ENCODE results near the gene SLC12A7. TPM values are rescaled to one million over a fixed set of nuclear protein-coding genes. Genes with fewer than 3 reads are reported as not detected.
"Not testable (repeated sequence)": the region's sequence is repeated elsewhere in the genome, so short reads cannot be mapped to it uniquely, and the experiment has no call there.

Gene SLC12A7
- total RNA-seq, 4 donors from 2014 or later = 4.6 to 49.8 (median 15.8) TPM

DNA sequence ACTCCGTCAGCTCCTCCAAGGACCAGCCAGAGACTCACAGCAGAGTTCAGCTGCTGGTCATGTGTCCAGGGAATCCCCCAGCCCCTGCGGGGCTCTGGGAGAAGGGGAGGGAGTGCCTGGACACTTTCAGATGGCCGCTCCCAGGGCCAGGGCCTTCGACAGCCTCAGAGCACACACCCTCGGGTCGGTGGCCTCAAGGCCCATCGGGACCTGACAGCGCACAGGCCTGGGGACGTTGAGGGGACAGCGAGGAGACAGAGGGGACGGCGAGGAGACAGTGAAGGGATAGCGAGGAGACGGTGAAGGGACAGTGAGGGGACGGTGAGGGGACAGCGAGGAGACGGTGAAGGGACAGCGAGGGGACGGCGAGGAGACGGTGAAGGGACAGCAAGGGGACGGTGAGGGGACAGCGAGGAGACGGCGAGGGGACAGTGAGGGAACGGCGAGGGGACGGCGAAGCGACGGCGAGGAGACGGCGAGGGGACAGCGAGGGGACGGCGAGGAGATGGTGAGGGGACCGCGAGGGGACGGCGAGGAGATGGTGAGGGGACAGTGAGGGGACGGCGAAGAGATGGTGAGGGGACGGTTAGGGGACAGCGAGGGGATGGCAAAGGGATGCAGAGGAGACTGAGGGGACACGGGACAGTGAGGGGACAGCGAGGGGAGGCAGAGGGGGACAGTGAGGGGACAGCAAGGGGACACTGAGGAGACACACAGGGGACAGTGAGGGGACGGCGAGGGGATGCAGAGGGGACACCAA lies 47.3 kb downstream of the SLC12A7 start:
- Histone ChIP-seq H3K4me1 (no peaks in the 10 kb centered on the region), H3K27ac (no peak overlapping the region), H3K4me3 (no peak overlapping the region), H3K27me3 (no peaks in the 10 kb centered on the region), H3K36me3 (no peaks in the 10 kb centered on the region), H3K9me3 (no peaks in the 10 kb centered on the region)
- intact Hi-C loops (cut with DNase I; ENCODE audit: low total_unique reads) = no loop called here
- TF ChIP-seq POLR2A (IDR thresholded peaks at IDR 0.05) = no peak
- TF ChIP-seq, protein P1, sequence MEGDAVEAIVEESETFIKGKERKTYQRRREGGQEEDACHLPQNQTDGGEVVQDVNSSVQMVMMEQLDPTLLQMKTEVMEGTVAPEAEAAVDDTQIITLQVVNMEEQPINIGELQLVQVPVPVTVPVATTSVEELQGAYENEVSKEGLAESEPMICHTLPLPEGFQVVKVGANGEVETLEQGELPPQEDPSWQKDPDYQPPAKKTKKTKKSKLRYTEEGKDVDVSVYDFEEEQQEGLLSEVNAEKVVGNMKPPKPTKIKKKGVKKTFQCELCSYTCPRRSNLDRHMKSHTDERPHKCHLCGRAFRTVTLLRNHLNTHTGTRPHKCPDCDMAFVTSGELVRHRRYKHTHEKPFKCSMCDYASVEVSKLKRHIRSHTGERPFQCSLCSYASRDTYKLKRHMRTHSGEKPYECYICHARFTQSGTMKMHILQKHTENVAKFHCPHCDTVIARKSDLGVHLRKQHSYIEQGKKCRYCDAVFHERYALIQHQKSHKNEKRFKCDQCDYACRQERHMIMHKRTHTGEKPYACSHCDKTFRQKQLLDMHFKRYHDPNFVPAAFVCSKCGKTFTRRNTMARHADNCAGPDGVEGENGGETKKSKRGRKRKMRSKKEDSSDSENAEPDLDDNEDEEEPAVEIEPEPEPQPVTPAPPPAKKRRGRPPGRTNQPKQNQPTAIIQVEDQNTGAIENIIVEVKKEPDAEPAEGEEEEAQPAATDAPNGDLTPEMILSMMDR (IDR thresholded peaks at IDR 0.05) = no peak
- no peak for DNase-seq

DNA sequence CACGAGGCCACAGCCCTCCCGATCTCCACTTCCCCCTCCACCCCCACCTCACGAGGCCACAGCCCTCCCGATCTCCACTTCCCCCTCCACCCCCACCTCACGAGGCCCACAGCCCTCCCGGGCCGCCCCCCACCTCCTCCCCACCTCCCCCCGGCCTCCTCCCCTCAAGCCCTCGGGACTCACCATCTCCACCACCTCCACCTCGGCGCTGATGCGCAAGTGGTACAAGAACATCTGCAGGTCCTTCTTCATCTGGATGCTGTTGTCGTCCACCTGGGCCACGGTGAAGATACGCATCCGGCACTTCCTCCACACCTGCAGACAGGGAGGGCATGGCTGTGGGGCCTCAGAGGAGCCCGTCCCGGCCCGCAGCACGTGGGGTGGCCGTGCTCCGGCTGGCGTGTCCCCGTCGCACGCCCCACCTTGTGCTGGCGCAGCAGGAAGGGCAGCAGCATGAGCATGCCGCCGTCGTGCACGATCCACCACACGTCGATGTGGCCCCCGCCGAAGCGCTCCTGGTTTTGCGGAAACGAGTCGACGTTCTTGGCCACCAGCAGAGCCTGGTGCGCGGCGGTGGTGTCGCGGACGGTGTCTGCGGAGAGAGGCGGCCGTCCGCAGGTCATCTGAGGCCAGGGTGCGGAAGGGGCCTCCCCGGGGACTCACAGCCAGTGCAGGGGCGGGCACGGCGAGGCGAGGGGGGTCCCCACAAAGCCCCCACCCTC lies 48.0 kb downstream of the SLC12A7 start:
- H3K9me3 ChIP-seq = no peaks in the 10 kb centered on the region

DNA sequence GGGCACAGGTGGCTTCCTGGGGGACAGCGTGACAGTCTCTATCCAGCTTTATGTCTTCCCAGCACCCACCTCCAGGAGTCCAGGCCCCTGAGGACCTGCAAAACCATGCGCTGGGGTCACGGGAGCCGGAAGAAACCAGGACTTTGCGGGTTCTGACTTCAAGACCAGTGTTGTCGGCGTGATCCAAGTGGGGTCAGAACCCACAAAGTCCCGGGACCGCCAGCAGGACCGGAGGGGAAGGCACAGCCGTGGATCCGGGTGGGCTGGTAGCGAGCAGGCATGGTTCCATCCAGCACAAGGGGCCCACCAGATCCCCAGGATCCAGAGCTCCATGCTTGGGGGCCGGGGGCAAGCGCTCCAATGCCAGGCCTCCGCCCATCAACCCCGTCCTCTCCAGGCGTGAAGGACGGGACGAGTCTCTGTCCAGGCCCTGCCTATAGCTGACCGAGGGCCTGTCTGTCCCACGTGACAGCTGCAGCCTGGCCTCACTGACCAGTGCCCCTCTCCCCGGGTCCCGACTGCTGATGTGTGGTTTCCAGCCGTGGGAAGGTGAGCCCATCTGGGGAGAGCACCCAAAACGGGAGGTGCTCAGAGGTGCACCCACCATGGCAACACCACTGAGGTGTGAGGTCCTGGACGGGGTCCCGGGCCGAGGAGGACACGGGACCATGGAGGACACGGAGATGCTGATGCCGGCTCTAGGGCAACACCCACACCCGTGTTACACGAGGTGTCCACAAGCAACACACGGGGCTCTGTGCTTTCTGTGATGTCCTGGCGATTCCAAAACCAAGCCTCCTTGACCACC lies 48.9 kb downstream of the SLC12A7 start:
- Histone ChIP-seq H3K4me1 (no peaks in the 10 kb centered on the region), H3K27ac (no peak overlapping the region), H3K36me3 (no peaks in the 10 kb centered on the region), H3K9me3 (no peaks in the 10 kb centered on the region), H3K27me3 (no peaks in the 10 kb centered on the region), H3K4me3 (no peak overlapping the region)
- intact Hi-C loops (cut with DNase I; ENCODE audit: low total_unique reads) = no loop called here
- DNase-seq = no peak
- TF ChIP-seq POLR2A (IDR thresholded peaks at IDR 0.05) = no peak
- TF ChIP-seq, protein P1 (IDR thresholded peaks at IDR 0.05) = no peak

More for the DNA sequence above, 48.0 kb downstream of the SLC12A7 start:
- Histone ChIP-seq H3K27me3 (no peaks in the 10 kb centered on the region), H3K27ac (no peak overlapping the region), H3K36me3 (no peaks in the 10 kb centered on the region), H3K4me3 (no peak overlapping the region), H3K4me1 (no peaks in the 10 kb centered on the region)
- no peak for TF ChIP-seq POLR2A (IDR thresholded peaks at IDR 0.05)
- TF ChIP-seq, protein P1 (IDR thresholded peaks at IDR 0.05) = no peak
- DNase-seq = no peak
- intact Hi-C loops (cut with DNase I; ENCODE audit: low total_unique reads) = no loop called here

DNA sequence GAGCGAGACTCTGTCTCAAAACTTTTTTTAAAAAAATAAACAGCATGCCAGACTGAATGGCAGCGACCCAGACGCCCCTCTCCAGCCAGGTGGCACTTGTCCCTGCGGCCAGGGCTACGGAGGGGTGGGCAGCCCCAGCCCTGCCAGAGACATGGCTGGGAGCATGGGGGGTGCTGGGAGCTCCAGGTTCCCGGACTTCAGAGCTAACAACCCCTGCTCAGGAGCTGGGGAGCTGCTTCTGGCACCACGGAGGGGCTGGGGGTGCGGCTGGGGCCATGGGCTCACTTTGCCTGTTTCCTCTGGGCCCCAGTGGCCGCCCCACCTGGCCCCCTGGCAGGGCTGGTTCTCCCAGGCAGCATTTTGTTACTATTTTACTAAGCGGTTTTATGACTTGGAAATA lies 49.9 kb downstream of the SLC12A7 start:
- no peaks in the 10 kb centered on the region for H3K36me3 ChIP-seq
- DNase-seq = no peak
- H3K9me3 ChIP-seq = no peaks in the 10 kb centered on the region
- no peaks in the 10 kb centered on the region for H3K27me3 ChIP-seq
- intact Hi-C loops (cut with DNase I; ENCODE audit: low total_unique reads) = no loop called here
- TF ChIP-seq, protein P1 (IDR thresholded peaks at IDR 0.05) = no peak
- no peak for TF ChIP-seq POLR2A (IDR thresholded peaks at IDR 0.05)
- no peak overlapping the region for H3K27ac ChIP-seq
- no peaks in the 10 kb centered on the region for H3K4me1 ChIP-seq
- no peak overlapping the region for H3K4me3 ChIP-seq

DNA sequence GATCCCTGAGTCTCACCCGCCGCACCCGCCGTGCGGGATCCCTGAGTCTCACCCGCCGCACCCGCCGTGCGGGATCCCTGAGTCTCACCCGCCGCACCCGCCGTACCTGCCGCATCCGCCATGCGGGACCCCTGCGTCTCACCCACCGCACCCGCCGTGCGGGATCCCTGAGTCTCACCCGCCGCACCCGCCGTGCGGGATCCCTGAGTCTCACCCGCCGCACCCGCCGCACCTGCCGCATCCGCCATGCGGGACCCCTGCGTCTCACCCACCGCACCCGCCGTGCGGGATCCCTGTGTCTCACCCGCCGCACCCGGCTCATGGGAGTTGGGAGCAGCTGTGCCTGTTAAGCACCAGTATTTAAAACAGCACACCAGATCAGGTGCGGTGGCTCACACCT lies 50.6 kb downstream of the SLC12A7 start:
- not testable (repeated sequence) for H3K27ac ChIP-seq

More for the DNA sequence above, 50.6 kb downstream of the SLC12A7 start:
- H3K36me3 ChIP-seq; H3K27me3 ChIP-seq; DNase-seq; intact Hi-C loops (cut with DNase I; ENCODE audit: low total_unique reads); H3K4me3 ChIP-seq; H3K4me1 ChIP-seq; H3K9me3 ChIP-seq: not testable (repeated sequence)
